ENCODE results near the gene MROH9.

Gene MROH9

GRCh38 chr1:171083222-171083621 lies 147.9 kb downstream of the MROH9 start:
- DNase-seq, result no peak

- no peak for DNase-seq
Observed at GRCh38 chr1:171084091-171084490, 148.8 kb downstream of the MROH9 start.

- DNase-seq, result no peak
Observed at GRCh38 chr1:171084870-171085269, 149.5 kb downstream of the MROH9 start.

GRCh38 chr1:171087896-171088295 lies 152.6 kb downstream of the MROH9 start:
- DNase-seq, result no peak

GRCh38 chr1:171090604-171091003 lies 155.3 kb downstream of the MROH9 start, which contains the start of gene FMO3:
Gene FMO3 (plus strand): TSS chr1:171090905. CDS start chr1:171092659, 1,754 bp downstream.
- DNase-seq, result no peak

- DNase-seq, result no peak
Observed at GRCh38 chr1:171103862-171104261, 168.5 kb downstream of the MROH9 start.

GRCh38 chr1:171107262-171107940 lies 172.1 kb downstream of the MROH9 start:
- no peak for DNase-seq

- no peak for DNase-seq
Observed at GRCh38 chr1:171107969-171108368, 172.6 kb downstream of the MROH9 start.

GRCh38 chr1:171109966-171110365 lies 174.6 kb downstream of the MROH9 start:
- no peak for DNase-seq

GRCh38 chr1:171110621-171111326 lies 175.4 kb downstream of the MROH9 start:
- no peak for DNase-seq

GRCh38 chr1:171112119-171112518 lies 176.8 kb downstream of the MROH9 start:
- DNase-seq, result no peak

GRCh38 chr1:171113382-171113781 lies 178.0 kb downstream of the MROH9 start:
- no peak for DNase-seq

Data from GDM1 (cell line).